Posterior vena cava (tissue), 2 donors: ENCODE results near the gene NACA2. TPM values are rescaled to one million over a fixed set of nuclear protein-coding genes. Genes with fewer than 3 reads are reported as not detected.
"Not testable (repeated sequence)": the region's sequence is repeated elsewhere in the genome, so short reads cannot be mapped to it uniquely, and the experiment has no call there.

Source experiments
- DNase-seq: peaks from one replicate; pipeline ENCODE4 v3.0.0-alpha.2; 2020; ENCODE audit warnings: low spot score
- intact Hi-C, 2 donors: fragments of 100-400 bp; cut with DNase I; formaldehyde crosslinking; loops; one replicate each; pipeline versions ENCODE4 v1.14.1 to v1.14.2; 2022 to 2023
- long read RNA-seq, 2 donors: library from polyadenylated mRNA; unstranded; transcript quantifications; one replicate each; pipeline ENCODE4 v2.0.0, GENCODE V29; 2020 to 2021
- total RNA-seq, 2 donors: library from RNA; stranded (reverse); fragmentation: NEBNext Ultra II Directional; extraction: Animal tissue kit (Norgen Biotek cat#: 25700); gene quantifications; one replicate each; pipeline ENCODE4 v1.2.1, GENCODE V29; 2021
- donor health status: DM: yes; HTN: yes; CAD: no.
- donor health status: DM: yes; HTN: yes; CAD: no.

Gene NACA2
- not detected for total RNA-seq
- long read RNA-seq, donor 1: 0 reads
- long read RNA-seq, donor 2: 0 reads

DNA sequence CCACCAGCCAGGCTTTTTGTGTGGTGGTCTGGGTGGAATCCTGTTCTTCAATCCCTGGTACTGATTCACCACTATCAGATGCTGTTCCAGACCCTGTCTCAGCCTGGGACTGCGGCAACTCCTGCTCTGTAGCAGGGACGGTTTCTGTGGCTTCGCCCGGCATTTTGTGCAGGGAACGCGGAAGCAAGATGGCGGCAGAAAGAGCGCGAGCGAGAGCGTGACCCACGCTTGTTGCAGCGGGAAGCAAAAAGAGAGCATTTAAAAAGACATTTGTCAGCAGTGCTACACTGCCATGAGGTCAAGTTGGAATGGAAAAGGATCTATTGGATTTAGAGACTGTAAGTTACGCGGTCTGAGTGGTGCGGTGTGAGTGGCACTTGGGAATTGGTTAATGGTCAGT lies at the start of gene NACA2:
Gene NACA2, minus strand, starts transcription at position 202 of the 400 bp plus-strand sequence. Its CDS starts 39 bp downstream, at position 163.
- intact Hi-C loops: no loop called here
- DNase-seq: no peak

DNA sequence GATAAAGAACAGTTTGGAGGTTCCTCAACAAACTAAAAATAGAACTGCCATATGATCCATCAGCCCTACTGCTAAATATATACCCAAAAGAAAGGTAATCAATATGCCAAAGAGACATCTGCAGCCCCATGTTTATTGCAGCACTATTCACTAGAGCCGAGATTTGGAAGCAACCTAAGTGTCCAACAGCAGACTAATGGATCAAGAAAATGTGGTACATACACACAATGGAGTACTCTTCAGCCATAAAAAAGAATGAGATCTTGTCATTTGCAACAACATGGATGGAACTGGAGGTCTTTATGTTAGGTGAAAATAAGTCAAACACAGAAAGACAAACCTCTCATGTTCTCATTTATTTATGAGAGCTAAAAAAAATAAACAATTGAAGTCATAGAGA lies 48.8 kb upstream of the NACA2 start:
- intact Hi-C loops: no loop called here
- DNase-seq: no peak

DNA sequence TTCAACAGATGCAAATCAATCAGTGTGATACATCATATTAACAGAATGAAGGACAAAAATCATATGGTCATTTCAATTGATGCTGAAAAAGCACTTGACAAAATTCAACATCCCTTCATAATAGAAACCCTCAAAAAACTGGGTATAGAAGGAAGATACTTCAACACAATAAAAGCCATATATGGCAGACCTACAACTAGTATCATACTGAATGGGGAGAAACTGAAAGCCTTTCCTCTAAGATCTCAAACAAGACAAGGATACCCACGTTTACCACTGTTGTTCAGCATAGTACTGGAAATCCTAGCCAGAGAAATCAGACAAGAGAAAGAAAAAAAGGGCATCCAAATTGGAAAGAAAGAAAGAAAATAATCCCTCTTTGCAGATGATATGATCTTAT lies 47.1 kb upstream of the NACA2 start:
- intact Hi-C loops: no loop called here
- no peak for DNase-seq

DNA sequence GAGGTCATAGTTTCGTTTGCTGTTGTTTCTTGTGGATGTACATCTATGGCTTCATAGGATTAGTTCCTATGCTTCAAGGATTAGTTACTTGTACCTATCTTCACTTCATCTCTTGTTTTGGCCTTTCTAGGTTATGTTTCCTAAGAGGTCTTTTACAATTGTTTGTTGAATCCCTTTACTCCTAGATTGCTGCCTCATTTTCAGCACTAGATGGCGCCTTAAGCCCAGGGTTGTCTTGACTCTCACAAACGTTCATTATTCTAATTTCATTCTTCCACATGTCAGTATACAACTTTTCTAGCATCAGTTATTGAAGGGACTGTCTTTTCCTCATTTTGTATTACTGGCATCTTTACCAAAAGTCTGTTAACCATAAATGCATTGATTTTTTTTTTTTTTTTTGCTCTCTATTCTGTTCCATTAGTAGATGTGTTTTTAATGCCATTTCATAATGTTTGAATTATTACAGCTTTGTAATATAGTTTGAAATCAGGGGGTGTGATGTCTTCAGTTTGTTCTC lies 45.0 kb upstream of the NACA2 start:
- no peak for DNase-seq
- intact Hi-C loops: no loop called here

DNA sequence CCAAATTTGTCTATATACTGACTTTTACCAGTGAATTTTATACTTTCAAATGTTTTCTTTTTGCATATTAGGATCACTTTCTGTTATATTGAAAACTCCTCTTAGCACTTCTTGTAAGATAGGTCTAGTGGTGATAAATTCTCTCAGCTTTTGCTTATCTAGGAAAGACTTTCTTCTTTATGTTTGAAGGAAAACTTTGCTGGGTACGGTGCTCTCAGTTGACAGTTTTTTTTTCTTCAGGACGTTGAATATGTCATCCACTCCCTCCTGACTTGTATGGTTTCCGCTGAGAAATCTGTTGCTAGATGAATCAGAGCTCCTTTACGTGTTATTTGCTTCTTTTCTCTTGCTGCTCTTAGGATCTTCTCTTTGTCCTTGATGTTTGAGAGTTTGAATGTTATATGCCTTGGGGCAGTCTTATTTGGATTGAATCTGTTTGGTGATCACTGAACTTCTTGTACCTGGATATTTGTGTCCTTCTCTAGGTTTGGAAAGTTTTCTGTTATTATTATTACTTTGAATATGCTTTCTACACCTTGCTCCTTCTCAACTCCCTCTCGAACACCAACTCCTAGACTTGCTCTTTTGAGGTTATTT lies 44.0 kb upstream of the NACA2 start:
- intact Hi-C loops: no loop called here
- no peak for DNase-seq

DNA sequence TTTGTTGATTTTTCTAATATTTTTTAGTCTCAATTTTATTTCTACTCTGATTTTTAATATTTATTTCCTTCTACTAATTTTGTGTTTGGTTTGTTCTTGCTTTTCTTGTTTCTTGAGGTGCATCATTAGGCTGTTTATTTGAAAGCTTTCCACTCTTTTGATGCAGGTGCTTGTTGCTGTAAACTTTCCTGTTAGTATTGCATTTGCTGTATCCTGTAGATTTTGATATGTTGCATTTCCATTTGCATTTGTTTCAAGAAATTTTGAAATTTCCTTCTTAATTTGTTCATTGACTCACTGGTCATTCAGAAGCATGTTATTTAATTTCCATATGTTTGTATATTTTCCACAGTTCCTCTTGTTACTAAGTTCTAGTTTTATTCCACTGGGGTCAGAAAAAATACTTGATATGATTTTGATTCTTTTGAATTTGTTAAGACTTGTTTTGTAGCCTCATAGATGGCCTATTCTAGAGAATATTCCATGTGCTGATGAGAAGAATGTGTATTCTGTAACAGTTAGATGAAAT lies 43.1 kb upstream of the NACA2 start:
- no peak for DNase-seq
- intact Hi-C loops: no loop called here

DNA sequence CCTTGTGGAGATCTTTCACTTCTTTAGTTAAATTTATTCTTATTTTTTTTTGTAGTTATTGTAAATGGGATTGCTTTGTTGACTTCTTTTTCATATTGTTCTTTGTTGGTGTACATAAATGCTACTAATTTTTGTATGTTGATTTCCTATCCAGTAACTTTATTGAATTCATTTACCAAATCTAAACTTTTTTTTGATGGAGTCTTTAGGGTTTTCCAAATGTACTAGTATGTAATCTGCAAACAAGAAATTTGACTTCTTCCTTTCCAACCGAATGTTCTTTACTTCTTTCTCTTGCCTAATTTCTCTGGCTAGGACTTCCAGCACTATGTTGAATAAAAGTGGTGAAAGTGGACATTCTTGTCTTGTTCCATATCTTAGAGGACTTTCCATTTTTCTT lies 41.8 kb upstream of the NACA2 start:
- intact Hi-C loops: no loop called here
- DNase-seq: no peak

DNA sequence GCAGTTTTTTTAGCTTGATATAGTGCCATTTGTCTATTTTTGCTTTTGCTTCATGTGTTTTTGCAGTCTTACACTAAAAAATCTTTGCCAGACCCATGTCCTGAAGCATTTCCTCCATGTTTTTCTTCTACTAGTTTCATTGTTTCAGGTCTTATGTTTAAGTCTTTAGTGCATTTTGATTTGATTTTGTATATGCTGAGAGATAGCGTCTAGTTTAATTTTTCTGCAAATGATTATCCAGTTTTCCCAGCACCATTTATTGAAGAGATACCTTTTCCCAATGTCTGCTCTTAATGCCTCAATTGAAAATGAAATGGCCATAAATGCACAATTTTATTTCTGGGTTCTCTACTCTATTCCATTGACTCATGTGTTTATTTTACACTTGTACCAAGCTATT lies 40.8 kb upstream of the NACA2 start:
- intact Hi-C loops: no loop called here
- no peak for DNase-seq

DNA sequence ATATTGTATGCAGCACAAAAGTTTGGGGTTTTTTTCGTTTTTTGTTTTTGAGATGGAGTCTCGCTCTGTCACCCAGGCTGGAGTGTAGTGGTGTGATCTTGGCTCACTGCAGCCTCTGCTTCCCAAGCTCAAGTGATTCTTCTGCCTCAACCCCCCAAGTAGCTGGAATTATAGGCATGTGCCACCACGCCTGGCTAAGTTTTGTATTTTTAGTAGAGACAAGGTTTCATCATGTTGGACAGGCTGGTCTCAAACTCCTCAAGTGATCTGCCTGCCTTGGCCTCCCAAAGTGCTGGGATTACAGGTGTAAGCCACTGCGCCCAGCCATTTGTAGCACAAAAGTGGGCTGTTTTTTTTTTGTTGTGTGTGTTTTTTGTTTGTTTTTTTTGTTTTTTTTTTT lies 37.1 kb upstream of the NACA2 start:
- intact Hi-C loops, DNase-seq: not testable (repeated sequence)

DNA sequence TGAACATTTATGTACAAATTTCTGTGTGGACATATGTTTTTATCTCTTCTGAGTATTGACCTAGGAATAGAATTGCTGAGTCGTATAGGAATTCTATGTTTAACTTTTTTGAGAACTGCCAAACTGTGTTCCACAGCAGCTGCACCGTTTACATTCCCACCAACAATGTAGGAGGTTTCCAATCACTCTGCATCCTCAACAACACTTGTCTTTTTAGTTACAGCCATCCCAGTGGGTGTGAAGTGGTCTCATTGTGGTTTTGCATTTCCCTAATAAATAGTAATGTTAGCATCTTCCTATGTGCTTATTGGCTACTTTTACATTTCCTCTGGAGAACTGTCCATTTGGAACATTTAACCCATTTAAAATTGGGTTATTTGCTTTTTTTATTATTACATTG lies 36.6 kb upstream of the NACA2 start:
- intact Hi-C loops: no loop called here
- no peak for DNase-seq

DNA sequence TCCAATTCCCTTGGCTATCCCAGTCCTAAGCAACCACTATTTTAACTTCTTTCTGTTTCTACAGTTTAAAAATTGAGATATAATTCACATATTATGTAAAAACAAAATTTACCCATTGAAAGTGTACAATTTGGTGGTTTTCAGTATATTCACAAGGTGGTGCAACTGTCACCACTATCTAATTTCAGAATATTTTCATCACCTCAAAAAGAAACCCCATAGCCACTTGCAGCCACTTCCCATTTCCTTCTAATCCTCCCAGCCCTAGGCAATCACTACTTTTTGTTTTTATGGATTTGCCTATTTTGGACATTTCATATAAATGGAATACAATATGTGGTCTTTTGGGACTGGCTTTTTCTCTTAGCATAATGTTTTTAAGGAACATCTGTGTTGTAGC lies 36.1 kb upstream of the NACA2 start:
- intact Hi-C loops: no loop called here
- DNase-seq: no peak

DNA sequence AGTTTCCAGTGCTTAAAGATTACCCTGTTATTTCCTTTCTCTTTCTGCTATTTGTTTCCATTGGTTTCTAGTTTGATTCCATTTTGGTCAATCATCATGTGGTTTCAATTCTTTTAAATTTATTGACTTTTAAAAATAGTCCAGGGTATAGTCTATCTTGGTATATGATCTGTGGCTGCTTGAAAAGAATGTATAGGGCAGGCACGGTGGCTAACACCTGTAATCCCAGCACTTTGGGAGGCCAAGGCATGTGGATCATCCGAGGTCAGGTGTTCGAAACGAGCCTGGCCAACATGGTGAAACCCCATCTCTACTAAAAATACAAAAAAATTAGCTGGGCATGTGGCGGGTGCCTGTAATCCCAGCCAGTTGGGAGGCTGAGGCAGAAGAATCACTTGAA lies 34.5 kb upstream of the NACA2 start:
- intact Hi-C loops: no loop called here

DNA sequence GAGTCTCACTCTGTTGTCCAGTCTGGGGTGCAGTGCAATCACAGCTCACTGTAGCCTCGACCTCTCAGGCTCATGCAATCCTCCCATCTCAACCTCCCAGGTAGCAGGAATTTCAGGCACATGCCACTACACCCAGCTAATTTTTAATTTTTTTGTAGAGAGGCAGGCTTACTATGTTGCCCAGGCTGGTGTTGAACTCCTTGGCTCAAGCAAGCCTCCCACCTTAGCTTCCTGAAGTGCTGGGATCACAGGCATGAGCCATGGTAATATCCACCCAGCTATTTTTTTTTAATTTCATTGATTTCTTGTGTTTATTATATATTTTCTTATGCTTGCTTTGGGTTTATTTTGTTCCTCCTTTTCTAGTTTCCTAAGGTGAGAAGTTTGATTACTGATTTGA lies 33.9 kb upstream of the NACA2 start:
- intact Hi-C loops: no loop called here
- no peak for DNase-seq

More for the DNA sequence above, 34.5 kb upstream of the NACA2 start:
- DNase-seq: no peak

DNA sequence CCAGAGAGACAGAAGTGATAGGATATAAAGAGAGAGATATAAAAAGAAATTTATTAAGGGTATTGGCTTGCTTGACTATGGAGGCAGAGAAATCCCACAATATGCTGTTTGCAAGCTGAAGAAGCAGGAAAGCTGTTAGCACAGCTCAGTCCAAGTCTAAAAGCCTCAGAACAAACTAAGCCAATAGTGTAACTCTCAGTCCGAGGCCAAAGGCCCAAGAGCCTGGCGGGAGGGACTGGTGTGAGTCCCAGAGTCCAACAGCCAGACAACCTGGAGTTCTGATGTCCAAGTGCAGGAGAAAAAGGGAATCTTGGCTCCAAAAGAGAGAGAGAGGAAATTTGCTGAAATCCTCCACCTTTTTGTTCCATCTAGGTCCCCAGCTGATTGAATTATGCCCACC lies 30.3 kb upstream of the NACA2 start:
- intact Hi-C loops: no loop called here
- DNase-seq: no peak

DNA sequence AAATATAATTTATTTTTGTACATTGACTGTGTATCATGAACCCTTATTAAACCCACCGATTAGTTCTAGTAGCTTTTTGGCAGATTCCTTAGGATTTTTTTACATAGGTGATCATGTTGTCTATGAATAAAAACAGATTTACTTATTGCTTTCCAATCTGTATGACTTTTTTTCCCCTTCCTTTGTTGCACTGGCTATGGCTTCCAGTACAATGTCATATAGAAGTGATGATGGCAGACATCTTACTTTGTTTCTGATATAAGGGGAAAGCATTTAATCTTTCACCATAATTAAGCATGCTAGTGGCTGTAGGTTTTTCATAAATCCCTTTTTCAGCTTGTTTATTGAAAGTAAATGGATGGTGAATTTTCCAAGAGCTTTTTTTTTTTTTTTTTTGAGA lies 28.9 kb upstream of the NACA2 start:
- DNase-seq: no peak
- intact Hi-C loops: no loop called here

DNA sequence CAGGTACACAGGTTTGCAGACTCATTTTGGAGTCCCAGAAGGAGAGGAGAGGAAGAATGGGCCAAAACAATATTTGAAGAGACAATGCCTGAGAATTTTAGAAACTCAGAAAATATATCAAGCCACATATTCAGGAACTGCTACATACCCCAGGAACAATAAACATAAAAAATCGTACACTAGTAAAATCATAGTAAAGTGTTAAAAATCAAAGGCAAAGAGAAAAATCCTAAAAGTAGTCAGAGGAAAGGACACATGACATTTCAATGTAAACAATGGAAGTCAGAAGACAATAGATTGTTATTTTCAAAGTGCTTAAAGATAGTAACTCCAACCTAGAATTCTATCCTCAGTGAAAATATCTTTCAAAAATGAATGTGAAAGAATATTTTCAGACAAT lies 28.5 kb upstream of the NACA2 start:
- no peak for DNase-seq
- intact Hi-C loops: no loop called here

DNA sequence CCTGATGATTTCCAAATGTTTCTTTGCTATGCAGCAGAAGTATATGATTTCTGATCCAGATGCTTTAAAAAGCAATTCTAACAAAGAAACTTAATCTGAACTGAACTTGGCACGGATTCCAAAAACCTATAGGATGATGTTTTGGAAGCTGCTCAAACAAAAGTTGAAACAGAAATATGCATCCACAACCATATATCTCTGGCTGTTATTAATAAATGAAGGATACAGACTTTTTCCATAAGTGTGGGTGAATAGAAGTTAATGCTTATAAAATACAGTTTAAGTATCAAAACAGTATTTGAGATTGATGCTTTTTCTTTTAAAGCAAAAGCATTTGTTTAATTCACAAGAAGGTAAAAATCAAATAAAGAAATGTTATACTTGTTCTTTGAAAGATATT lies 27.9 kb upstream of the NACA2 start:
- intact Hi-C loops: no loop called here
- no peak for DNase-seq

DNA sequence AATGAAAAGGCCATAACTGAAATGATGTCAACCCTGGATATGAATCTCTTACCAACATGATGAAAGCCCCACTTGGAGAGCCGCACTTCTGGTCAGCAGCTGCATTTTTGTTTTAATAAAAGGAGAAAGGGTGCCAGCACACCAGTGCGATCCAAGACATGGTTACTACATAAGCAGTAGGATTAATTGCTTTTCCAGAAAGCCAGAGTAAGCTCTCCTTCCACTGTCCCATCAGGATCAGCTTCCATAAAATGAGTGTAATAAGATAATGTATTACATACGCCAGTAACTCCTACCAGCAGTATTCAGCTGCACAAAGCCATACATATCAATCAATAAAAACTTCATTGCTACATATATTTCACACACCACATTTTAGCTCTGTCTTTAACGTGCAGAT lies 26.3 kb upstream of the NACA2 start:
- DNase-seq: no peak
- intact Hi-C loops: no loop called here

DNA sequence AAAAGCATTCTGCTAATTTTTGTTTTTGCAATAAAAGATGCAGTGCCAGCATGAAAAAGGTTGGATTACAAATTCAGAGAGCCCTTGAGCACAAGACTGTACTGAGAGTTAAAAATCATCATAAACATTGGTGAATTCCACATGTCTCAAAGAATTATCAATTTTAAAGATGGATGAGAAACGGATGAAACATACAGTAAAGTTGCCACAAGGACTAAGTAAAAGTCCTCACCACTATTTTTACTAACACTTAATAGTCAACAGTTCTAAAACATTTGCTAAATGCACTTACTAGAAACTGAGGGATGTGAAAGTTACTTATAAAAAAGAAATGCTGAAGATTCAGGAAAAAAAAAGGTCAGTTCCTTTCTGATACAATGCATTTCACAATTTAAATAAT lies 25.8 kb upstream of the NACA2 start:
- no peak for DNase-seq
- intact Hi-C loops: no loop called here

DNA sequence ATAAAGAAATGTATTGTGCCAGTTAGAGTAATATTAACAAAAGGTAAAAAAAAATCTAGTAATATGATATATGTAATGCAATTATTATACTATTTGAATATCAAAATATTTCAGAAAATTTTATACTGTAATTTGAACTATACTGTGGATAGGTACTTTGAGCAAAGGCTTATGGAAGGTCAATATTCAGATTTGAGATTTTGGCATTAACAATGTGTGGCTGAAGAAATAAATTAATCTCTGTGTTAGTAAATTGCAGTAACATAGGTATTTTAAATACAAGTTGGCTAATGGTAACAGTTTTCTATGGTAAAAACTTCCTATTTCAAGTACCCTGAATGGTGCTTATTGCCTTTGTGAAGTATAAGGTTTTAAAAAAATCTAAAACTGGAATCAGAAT lies 23.2 kb upstream of the NACA2 start:
- DNase-seq: no peak
- intact Hi-C loops: no loop called here

DNA sequence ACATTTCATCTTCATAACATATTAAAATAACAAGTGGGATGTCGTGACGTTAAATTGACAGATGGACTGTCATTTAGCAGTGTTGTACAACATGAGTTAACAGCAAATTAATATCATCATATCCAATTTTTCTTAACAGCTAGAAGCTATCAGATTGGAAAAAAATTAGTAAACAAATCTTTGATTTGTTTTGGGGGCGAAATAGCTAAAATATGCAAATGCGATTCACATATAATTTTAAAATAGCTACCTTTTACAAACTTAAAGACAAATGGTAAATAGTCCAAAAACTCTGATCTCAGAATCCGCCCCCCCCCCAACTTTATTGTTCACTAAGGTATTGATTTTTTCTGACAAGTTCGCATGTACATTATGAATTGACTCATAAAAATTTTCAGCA lies 20.3 kb upstream of the NACA2 start:
- no peak for DNase-seq
- intact Hi-C loops: no loop called here

DNA sequence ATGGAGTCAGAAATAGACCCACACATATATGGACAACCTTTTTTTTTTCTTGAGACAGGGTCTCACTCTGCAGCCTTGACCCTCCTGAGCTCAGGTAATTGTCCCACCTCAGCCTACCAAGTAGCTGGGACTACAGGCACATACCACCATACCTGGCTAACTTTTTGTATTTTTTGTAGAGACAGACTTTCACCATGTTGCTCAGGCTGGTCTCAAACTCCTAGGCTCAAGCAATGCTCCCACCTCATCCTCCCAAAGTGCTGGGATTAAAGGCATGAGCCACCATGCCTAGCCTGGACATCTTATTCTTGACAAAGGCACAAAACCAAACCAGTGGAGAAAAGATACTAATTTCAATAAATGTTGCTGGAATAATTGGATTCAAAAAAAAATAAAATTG lies 14.7 kb upstream of the NACA2 start:
- intact Hi-C loops: no loop called here
- no peak for DNase-seq
